ENCODE results near the gene GLS. TPM values are rescaled to one million over a fixed set of nuclear protein-coding genes. Genes with fewer than 3 reads are reported as not detected.

GLS gene
- total and polyA plus RNA-seq, 2 donors (not counting 1 experiment from before 2014, with no cell fraction given), result 32.5 to 195 TPM

- peaks cover under 1 to 2% of the 10 kb centered on the region in 2 donors for H3K4me1 ChIP-seq (ENCODE audit: control insufficient read depth in 2 of 2, insufficient read depth in 2 of 2, low read length in 2 of 2)
- POLR2A ChIA-PET, result no interaction called here
- H3K4me1 Mint-ChIP-seq, result peaks cover 2% of the 10 kb centered on the region
Measured at GRCh38 chr2:190974629-190975361, 94.2 kb downstream of the GLS start.

More at GRCh38 chr2:190974629-190975361, 94.2 kb downstream of the GLS start:
- peaks cover 16 to 99% of the 10 kb centered on the region in 2 experiments for H3K36me3 ChIP-seq (replicated peaks in 1 of 2; ENCODE audit: control extremely low read depth in 1 of 2, control insufficient read depth in 1 of 2, extremely low read depth in 1 of 2, insufficient read depth in 2 of 2, low read length in 1 of 2)
- Mint-ChIP-seq H3K4me3 (no peak overlapping the region), H3K27me3 (no peaks in the 10 kb centered on the region), H3K27ac (peak overlapping the region; percentile 57), H3K9me3 (ENCODE audit: insufficient read depth) (no peaks in the 10 kb centered on the region)
- no peaks in the 10 kb centered on the region for H3K27me3 ChIP-seq (replicated peaks in 1 of 4; ENCODE audit: control extremely low read depth in 1 of 4, control insufficient read depth in 3 of 4, insufficient read depth in 4 of 4, low read length in 3 of 4)
- H4K20me1 ChIP-seq (ENCODE audit: control insufficient read depth, insufficient read depth, low read length, poor library complexity, severe bottlenecking), result no peaks in the 10 kb centered on the region
- WGBS (ENCODE audit: insufficient coverage), result 97% methylated on average over 6 of the region's 12 CpGs
- H3K4me2 ChIP-seq (replicated peaks; ENCODE audit: low read depth, low read length, poor library complexity, severe bottlenecking), result no peak overlapping the region
- DNase-seq, result no peak
- no peaks in the 10 kb centered on the region for H3K9me3 ChIP-seq (ENCODE audit: control extremely low read depth in 1 of 3, control insufficient read depth in 2 of 3, insufficient read depth in 1 of 3, low read length in 2 of 3)
- no peak overlapping the region for H3K27ac ChIP-seq (ENCODE audit: low read length in 2 of 2)
- no peak for ATAC-seq (ENCODE audit: low read depth)
- no peak overlapping the region for H3K9ac ChIP-seq (ENCODE audit: low read length)
- CTCF ChIA-PET, result interaction anchor here (0.6 to 1.3 kb wide), 2 partner anchors 10 to 11 kb away, joined by 3 read pairs; no protein-coding TSS in a partner anchor
- no peaks in the 10 kb centered on the region for H3K79me2 ChIP-seq (ENCODE audit: control insufficient read depth, insufficient read depth, low read length)
- TF ChIP-seq EZH2 (IDR thresholded peaks at IDR 0.05; ENCODE audit: borderline replicate concordance, insufficient read depth, low read depth, low read length, poor library complexity, severe bottlenecking) (no peak), CTCF (IDR thresholded peaks at IDR 0.05) (no peak)
- no peak overlapping the region for H2AFZ ChIP-seq (ENCODE audit: insufficient read depth, low read depth, low read length, poor library complexity, severe bottlenecking)
- intact Hi-C loops (cut with micrococcal nuclease), result loop anchor here (5.0 kb wide), 1 partner anchor 37 kb away; no protein-coding TSS in a partner anchor
- no peak overlapping the region for H3K4me3 ChIP-seq (ENCODE audit: control extremely low read depth in 1 of 5, extremely low read depth in 1 of 5, insufficient read depth in 1 of 5, low read depth in 2 of 5, low read length in 4 of 5)
